Non-pigmented ciliary epithelial cell (primary cell): Measurements from ENCODE around the gene IQGAP3.
"Not testable (repeated sequence)": the region's sequence is repeated elsewhere in the genome, so short reads cannot be mapped to it uniquely, and the experiment has no call there.

Source experiments
- DNase-seq: peaks from one replicate; pipeline ENCODE4 v3.0.0-alpha.2; 2010; ENCODE audit warnings: low read depth

The IQGAP3 gene

DNA sequence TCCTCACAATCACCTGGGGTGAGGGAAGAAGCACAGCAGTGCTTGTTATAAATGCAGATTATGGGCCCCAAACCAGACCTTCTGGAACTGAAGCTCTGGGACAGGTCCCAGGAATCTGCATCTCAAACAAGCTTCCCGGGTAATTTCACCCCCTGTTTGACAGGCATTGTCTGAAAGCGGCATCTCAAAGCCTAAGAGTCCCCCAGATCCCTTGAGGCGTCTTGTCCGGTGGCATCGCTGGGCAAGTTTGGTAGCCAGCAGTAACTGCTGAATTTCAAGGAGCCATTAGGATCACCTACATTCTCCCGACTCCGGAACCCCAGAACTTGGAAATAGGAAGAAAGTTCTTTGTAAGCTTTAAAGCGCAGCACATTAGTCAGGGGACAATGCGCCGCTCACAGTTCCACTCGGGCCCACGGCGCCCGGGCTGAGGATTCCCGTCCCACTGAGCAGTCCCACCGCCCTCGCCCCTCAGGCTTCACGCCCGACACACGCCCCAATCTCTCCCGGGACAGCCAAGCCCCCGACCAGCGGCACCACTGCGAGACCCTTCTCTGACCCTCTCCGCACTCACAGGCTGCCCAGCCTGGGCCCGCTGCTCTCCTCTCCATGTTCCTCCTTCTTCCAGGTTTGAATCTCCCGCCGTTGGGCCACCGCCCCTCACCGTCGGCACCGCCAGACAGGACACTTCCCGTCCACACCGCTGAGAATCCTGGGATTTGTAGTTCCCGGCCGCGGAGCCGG lies at the start of gene IQGAP3:
TSS of gene IQGAP3 (minus strand) at position 647 of the 744 bp plus-strand sequence. CDS start at position 611, 36 bp downstream.
- peak; percentile 35 for DNase-seq

- DNase-seq: no peak
Measured at GRCh38 chr1:156619582-156619955, 47.2 kb upstream of the IQGAP3 start.

- DNase-seq: no peak
Measured at GRCh38 chr1:156618853-156619581, 46.7 kb upstream of the IQGAP3 start, which contains the start of gene HAPLN2. TSS of gene HAPLN2 (plus strand) at chr1:156619415. CDS start at chr1:156623491, 4,076 bp downstream.

DNA sequence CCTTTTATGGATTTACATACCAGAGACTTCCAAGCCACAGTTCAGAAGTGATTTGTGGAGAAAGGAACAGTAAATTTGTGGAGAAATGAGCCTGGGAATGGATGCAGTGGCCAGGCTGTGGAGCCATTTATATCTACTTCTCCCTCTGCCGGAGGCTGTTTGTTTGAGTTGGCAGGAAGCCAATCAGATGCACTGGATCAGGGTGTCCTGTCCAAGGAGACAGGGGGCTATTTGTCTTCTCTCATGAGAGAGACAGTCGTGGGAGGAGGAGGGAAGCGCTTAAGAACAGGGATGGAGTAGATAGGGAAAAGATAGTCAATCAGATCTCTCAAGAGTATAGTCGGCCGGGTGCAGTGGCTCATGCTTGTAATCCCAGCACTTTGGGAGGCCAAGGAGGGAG lies 44.1 kb upstream of the IQGAP3 start:
- no peak for DNase-seq

GRCh38 chr1:156615946-156616345 lies 43.6 kb upstream of the IQGAP3 start:
- no peak for DNase-seq

GRCh38 chr1:156612666-156613065 lies 40.3 kb upstream of the IQGAP3 start:
- DNase-seq: no peak

- not testable (repeated sequence) for DNase-seq
Measured at GRCh38 chr1:156610072-156610471, 37.7 kb upstream of the IQGAP3 start.

DNA sequence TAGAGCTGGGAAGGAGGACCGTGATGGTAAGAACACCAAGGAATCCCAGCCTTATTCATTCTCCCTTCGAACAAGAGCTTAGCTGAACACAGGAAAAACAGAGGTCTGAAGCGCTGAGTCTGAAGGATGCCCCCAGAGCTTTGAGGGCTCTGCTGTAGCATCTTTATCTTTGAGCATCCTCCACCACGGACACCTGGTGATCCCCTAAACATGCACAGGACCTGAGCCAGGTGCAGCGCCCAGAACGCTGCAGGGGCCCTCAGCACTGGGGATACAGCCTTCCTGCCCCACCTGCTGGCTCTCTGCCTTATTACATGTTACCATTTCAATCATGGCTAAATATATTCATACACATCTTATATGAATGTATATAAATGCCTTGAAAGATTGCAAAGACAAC lies 36.6 kb upstream of the IQGAP3 start:
- no peak for DNase-seq

- no peak for DNase-seq
Measured at GRCh38 chr1:156608036-156608674, 35.8 kb upstream of the IQGAP3 start.

- DNase-seq: not testable (repeated sequence)
Measured at GRCh38 chr1:156607344-156607743, 35.0 kb upstream of the IQGAP3 start.

GRCh38 chr1:156602557-156602993 lies 30.2 kb upstream of the IQGAP3 start:
- no peak for DNase-seq

DNA sequence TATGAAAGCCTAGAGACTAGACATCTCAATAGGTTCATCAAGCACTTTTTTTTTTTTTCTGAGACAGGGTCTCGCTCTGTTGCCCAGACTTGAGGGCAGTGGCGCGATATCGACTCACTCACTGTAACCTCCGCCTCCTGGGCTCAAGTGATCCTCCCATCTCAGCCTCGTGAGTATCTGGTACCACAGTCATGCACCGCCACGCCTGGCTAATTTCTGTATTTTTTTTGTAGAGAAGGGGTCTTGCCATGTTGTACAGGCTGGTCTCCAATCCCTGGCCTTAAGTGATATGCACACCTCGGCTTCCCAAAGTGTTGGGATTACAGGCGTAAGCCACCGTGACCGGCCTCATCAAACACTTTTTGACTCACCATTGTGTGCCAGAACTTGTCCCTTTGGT lies 29.5 kb upstream of the IQGAP3 start:
- no peak for DNase-seq

DNA sequence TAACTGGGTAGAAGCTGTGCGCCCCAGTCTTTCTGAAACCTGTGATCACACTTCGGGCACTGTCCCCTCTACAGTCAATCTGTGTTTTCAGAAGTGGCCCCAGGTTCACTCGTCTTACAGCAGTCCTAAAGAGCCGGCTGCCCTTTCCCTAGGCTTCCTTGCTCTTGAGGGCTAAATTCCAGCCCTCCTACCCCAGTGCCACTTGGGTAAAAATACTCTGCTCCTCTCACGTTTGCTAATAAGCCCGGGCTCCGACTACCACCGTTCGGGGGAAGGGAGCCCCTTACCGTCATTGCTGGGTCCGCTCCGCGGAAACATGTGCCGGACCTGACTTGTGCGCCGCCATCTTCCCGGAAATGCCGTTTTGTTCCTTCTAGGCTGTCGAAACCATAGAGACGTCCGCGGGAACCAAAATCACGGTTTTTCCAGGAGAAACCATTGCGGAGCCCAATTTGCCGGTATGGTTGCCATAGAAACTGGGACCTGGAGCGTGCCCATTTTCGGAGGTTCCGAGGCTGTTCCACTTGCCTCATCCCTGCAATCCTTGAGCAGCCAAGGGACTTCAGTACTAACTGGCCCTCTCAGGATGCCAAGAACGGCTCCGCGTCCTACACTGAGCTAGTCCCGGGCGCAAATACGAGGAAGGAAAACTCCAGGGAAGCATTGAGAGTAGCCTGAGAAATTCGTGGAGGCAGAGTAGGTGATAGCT lies 28.9 kb upstream of the IQGAP3 start, which contains the start of gene GPATCH4:
TSS of gene GPATCH4 (minus strand) at position 358 of the 709 bp plus-strand sequence.
- DNase-seq: peak; percentile 76

GRCh38 chr1:156600733-156601121 lies 28.4 kb upstream of the IQGAP3 start:
- no peak for DNase-seq

- no peak for DNase-seq
Measured at GRCh38 chr1:156599811-156600210, 27.4 kb upstream of the IQGAP3 start.

GRCh38 chr1:156598731-156599432 lies 26.5 kb upstream of the IQGAP3 start:
- DNase-seq: no peak

DNA sequence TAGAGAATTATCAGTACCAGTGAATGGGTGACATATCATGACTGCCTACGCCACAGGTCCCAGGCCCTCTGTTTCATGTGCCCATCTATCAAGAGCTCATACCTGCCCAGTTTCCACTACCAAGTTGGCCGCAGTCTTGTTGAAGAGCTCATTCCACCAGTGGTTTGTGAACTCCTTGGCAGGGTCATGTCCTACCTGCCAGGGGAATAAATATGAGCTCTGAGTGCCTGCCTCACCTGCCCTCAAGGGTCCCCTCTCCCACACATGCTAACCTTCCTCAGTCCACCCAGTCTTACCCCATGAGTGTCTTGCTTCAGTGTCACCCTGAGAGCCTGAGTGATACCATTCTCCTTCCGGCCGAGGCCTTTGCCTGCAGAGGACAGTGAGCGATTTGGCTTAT lies 25.8 kb upstream of the IQGAP3 start:
- no peak for DNase-seq

DNA sequence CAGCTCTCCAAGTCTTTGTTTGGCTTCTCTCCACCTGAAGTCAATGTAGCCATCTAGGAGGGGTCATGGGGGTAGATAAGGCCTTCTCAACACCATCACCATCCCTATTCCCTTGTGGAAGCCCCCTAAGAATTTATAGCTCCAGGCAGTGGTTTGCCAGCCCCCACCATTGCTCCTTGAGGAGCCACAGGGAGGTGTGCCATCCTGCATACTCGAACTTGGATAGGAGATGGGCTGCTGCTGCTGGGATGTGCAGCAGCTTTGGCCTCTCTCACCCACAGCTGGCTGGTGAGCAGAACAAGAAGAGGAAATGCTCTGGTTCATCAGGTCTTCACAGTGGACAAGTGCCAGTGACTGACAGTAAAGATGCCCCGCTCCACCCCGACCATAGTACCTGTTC lies 24.1 kb upstream of the IQGAP3 start:
- DNase-seq: no peak

GRCh38 chr1:156595016-156595415 lies 22.7 kb upstream of the IQGAP3 start:
- DNase-seq: no peak

- no peak for DNase-seq
Measured at GRCh38 chr1:156594190-156594589, 21.8 kb upstream of the IQGAP3 start.

GRCh38 chr1:156593661-156593989 lies 21.3 kb upstream of the IQGAP3 start:
- no peak for DNase-seq
